GM08714 (cell line): ENCODE data around the gene CCDC160.
"Not testable (repeated sequence)": the region's sequence is repeated elsewhere in the genome, so short reads cannot be mapped to it uniquely, and the experiment has no call there.

Source experiments
- H3K4me3 ChIP-seq: fragments of 200-500 bp; sonication (Bioruptor generic); 2 replicates; pipeline ENCODE4 v1.5.1; 2014; ENCODE audit warnings: mild to moderate bottlenecking, low read length, inconsistent platforms
- ZNF274 ChIP-seq: IDR thresholded peaks from 2 replicates; pipeline ENCODE4 v1.6.1; 2012; ENCODE audit warnings: mild to moderate bottlenecking, low read depth, low read length

Gene CCDC160

GRCh38 chrX:134251241-134251640 lies 14.3 kb downstream of the CCDC160 start:
- no peak overlapping the region for H3K4me3 ChIP-seq
- no peak for TF ChIP-seq ZNF274

- H3K4me3 ChIP-seq = no peak overlapping the region
- TF ChIP-seq ZNF274 = no peak
Measured at GRCh38 chrX:134254511-134254910, 17.5 kb downstream of the CCDC160 start.

GRCh38 chrX:134255555-134255954 lies 18.6 kb downstream of the CCDC160 start:
- no peak for TF ChIP-seq ZNF274
- no peak overlapping the region for H3K4me3 ChIP-seq

- TF ChIP-seq ZNF274 = no peak
Measured at GRCh38 chrX:134256684-134257083, 19.7 kb downstream of the CCDC160 start.

GRCh38 chrX:134258202-134258601 lies 21.2 kb downstream of the CCDC160 start:
- TF ChIP-seq ZNF274 = no peak
- H3K4me3 ChIP-seq = no peak overlapping the region

More at GRCh38 chrX:134256684-134257083, 19.7 kb downstream of the CCDC160 start:
- H3K4me3 ChIP-seq = no peak overlapping the region

- H3K4me3 ChIP-seq = not testable (repeated sequence)
Measured at GRCh38 chrX:134285934-134286333, 49.0 kb downstream of the CCDC160 start.

- no peak overlapping the region for H3K4me3 ChIP-seq
- no peak for TF ChIP-seq ZNF274
Measured at GRCh38 chrX:134287346-134287745, 50.4 kb downstream of the CCDC160 start.

GRCh38 chrX:134294548-134294947 lies 57.6 kb downstream of the CCDC160 start:
- no peak overlapping the region for H3K4me3 ChIP-seq
- no peak for TF ChIP-seq ZNF274
